HFFc6 (cell line): Measurements from ENCODE around the gene OR9Q1. TPM values are rescaled to one million over a fixed set of nuclear protein-coding genes. Genes with fewer than 3 reads are reported as not detected.

Source experiments
- DNase-seq: peaks from one replicate; pipeline ENCODE4 v3.0.0-alpha.2; 2018
- H3K27ac Mint-ChIP-seq: 2 replicates; pipeline ENCODE4 v1.8.0; 2020; ENCODE audit warnings: mild to moderate bottlenecking, mixed read lengths
- H3K27me3 Mint-ChIP-seq: 2 replicates; pipeline ENCODE4 v1.8.0; 2021; ENCODE audit warnings: mild to moderate bottlenecking, moderate library complexity, mixed read lengths; ENCODE audit not compliant: insufficient read depth
- H3K36me3 Mint-ChIP-seq: 2 replicates; pipeline ENCODE4 v1.8.0; 2021; ENCODE audit warnings: low read depth, mixed read lengths
- H3K4me1 Mint-ChIP-seq: 2 replicates; pipeline ENCODE4 v1.8.0; 2020; ENCODE audit warnings: low read depth, mixed read lengths
- H3K4me3 Mint-ChIP-seq: 2 replicates; pipeline ENCODE4 v1.8.0; 2020; ENCODE audit warnings: mild to moderate bottlenecking, moderate library complexity, mixed read lengths
- H3K9me3 Mint-ChIP-seq: 2 replicates; pipeline ENCODE4 v1.8.0; 2020; ENCODE audit warnings: mild to moderate bottlenecking, mixed read lengths
- total RNA-seq, 6 experiments: library from RNA; stranded (reverse); fragmentation: NEBNext Ultra II Directional; extraction: Animal tissue kit (Norgen Biotek cat#: 25700); gene quantifications; 2 replicates in 1 of 6; 3 replicates in 5 of 6; pipeline ENCODE4 v1.2.3, GENCODE V29; 2021
- TF ChIP-seq, protein P1 (sequence below): fragments of 200-600 bp; sonication (generic); IDR thresholded peaks from 2 replicates; pipeline ENCODE4 v1.5.0; 2021; ENCODE audit warnings: antibody characterized with exemption, mild to moderate bottlenecking

OR9Q1 gene
- total RNA-seq, 6 experiments from 2014 or later: not detected

DNA sequence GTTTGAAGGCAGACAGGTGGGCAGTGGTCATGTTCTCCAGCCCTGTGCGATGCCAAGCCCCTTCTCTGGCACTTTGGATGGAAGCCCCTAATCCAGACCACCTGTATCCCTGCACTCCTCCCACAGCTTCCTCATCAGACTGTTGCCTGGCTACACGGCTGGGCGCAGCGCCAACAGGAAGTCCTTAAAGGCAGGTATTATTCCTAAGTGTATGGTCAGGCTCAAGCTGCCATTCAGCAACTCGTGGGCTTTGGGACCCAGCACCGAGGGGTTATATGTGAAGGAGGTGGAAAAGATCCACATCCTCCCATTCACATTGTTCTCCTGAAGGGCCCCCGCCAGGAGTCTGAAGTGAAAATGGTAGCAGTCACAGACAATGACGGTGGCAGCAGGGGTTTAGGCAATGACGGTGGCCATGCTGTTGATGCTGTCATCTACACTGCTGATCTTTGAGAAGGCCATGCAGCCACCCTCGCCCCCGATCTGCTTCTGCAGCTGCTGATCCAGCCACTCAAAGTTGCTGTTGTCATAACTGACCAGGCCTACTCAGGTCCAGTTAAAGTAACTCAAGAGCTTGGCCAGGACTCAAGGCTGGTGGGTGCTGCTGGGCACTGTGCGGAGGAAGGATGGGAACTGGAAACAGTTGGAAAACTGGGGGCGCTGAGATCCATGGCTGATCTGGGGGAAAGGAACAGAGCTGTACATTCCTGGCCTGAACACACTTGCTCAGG, 34.8 kb downstream of the OR9Q1 start:
- H3K9me3 Mint-ChIP-seq: no peaks in the 10 kb centered on the region
- TF ChIP-seq, protein P1, sequence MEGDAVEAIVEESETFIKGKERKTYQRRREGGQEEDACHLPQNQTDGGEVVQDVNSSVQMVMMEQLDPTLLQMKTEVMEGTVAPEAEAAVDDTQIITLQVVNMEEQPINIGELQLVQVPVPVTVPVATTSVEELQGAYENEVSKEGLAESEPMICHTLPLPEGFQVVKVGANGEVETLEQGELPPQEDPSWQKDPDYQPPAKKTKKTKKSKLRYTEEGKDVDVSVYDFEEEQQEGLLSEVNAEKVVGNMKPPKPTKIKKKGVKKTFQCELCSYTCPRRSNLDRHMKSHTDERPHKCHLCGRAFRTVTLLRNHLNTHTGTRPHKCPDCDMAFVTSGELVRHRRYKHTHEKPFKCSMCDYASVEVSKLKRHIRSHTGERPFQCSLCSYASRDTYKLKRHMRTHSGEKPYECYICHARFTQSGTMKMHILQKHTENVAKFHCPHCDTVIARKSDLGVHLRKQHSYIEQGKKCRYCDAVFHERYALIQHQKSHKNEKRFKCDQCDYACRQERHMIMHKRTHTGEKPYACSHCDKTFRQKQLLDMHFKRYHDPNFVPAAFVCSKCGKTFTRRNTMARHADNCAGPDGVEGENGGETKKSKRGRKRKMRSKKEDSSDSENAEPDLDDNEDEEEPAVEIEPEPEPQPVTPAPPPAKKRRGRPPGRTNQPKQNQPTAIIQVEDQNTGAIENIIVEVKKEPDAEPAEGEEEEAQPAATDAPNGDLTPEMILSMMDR: no peak
- H3K4me1 Mint-ChIP-seq: peaks cover 56% of the 10 kb centered on the region
- H3K27me3 Mint-ChIP-seq: no peaks in the 10 kb centered on the region
- H3K27ac Mint-ChIP-seq: peak overlapping the region; percentile 95
- H3K36me3 Mint-ChIP-seq: no peaks in the 10 kb centered on the region
- DNase-seq: no peak
- H3K4me3 Mint-ChIP-seq: peak overlapping the region; percentile 56

DNA sequence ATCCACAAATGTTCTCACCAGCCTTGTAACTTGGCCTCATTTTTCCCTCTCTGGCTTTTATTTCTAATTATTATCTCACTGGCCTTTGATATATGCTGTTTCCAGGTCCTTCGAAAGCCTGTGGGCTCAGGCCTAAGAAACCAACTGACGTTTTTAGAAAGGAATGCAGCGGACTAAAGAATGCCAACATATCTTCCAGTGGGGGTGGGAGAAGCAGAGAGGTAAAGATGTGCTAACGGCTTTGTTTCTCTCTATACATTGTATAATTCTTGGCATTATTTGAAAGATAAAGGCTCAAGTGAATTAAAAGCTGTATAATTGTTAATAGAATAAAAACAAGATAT, 35.3 kb downstream of the OR9Q1 start:
- peak overlapping the region; percentile 56 for H3K4me3 Mint-ChIP-seq
- DNase-seq: peak; percentile 78
- H3K36me3 Mint-ChIP-seq: no peaks in the 10 kb centered on the region
- H3K27ac Mint-ChIP-seq: peak overlapping the region; percentile 95
- H3K9me3 Mint-ChIP-seq: no peaks in the 10 kb centered on the region
- no peaks in the 10 kb centered on the region for H3K27me3 Mint-ChIP-seq
- TF ChIP-seq, protein P1: no peak
- H3K4me1 Mint-ChIP-seq: peaks cover 56% of the 10 kb centered on the region

DNA sequence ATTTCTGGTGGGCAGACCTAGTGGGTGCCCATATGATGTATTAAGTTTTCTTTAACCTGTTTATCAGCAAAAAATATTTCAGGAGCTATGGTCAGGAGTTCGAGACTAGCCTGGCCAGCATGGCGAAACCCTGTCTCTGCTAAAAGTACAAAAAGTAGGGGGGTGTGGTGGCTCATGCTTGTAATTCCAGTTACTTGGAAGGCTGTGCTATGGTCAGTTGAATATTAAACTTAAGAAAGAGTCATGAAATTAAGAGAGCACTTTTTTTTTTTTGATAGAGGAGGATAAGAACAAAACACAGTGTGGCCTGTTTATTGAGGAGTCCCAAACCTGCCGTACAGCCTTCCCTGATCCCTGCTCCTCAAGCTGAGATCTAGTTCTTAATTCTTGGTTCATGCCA, 36.9 kb downstream of the OR9Q1 start:
- no peaks in the 10 kb centered on the region for H3K36me3 Mint-ChIP-seq
- H3K4me3 Mint-ChIP-seq: 0 out of 2 replicates have a peak overlapping the region, but pooled peaks have one; percentile 42
- H3K9me3 Mint-ChIP-seq: no peaks in the 10 kb centered on the region
- TF ChIP-seq, protein P1: no peak
- peak overlapping the region; percentile 60 for H3K27ac Mint-ChIP-seq
- H3K4me1 Mint-ChIP-seq: peaks cover 56% of the 10 kb centered on the region
- peaks cover 2% of the 10 kb centered on the region; the same call in 1 of the 2 replicates for H3K27me3 Mint-ChIP-seq
- no peak for DNase-seq

DNA sequence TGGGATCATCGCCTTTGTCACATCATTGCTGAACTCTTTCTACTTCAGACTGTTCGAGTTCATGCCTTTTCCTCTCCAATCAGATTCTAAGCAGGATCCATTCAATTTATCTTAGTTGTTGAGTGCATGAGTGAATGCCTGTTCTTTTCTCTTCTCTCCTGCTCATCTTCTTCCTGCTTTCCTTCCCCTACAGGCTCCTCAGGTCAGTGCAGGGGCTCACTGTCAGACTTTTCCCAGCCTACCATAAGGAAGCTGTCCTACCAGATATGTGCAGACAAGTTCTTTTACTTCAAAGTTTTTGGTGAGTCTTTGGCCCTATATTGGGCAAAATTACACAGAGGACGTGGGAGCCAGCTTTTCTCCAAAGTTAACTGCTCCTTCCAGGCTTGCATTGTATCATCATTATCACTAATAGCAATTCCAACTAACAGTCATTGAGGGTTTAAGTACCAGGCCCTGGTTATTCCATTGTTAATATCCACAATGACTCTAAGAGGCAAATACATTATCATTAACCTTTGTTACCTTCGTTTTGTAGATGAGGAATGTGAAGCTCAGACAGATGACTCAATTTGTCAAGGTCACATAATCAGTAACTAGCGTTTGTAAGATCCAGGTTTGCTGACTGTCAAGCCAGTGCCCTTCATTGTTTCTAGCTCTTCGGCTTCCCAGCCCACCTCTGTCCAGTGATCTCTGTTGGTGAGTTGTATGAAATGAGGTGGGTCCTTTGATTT, 37.4 kb downstream of the OR9Q1 start:
- H3K27ac Mint-ChIP-seq: peak overlapping the region; percentile 60
- H3K9me3 Mint-ChIP-seq: no peaks in the 10 kb centered on the region
- peak overlapping the region; percentile 42; the same call in 1 of the 2 replicates for H3K4me3 Mint-ChIP-seq
- no peaks in the 10 kb centered on the region for H3K36me3 Mint-ChIP-seq
- H3K27me3 Mint-ChIP-seq: peaks cover 2% of the 10 kb centered on the region; the same call in 1 of the 2 replicates
- H3K4me1 Mint-ChIP-seq: peaks cover 56% of the 10 kb centered on the region
- peak; percentile 41 for DNase-seq
- TF ChIP-seq, protein P1: peak; percentile 58

GRCh38 chr11:58061813-58062212, 38.1 kb downstream of the OR9Q1 start:
- Mint-ChIP-seq H3K4me3 (no peak overlapping the region), H3K9me3 (no peaks in the 10 kb centered on the region), H3K36me3 (no peaks in the 10 kb centered on the region), H3K27ac (peak overlapping the region; percentile 60; the same call in 1 of the 2 replicates), H3K27me3 (peaks cover 6% of the 10 kb centered on the region), H3K4me1 (peaks cover 56% of the 10 kb centered on the region)
- TF ChIP-seq, protein P1: no peak
- peak; percentile 90 for DNase-seq
